ENCODE results near the gene RBBP8NL. TPM values are rescaled to one million over a fixed set of nuclear protein-coding genes. Genes with fewer than 3 reads are reported as not detected.

RBBP8NL gene
- total and polyA plus RNA-seq, 4 donors: not detected

DNA sequence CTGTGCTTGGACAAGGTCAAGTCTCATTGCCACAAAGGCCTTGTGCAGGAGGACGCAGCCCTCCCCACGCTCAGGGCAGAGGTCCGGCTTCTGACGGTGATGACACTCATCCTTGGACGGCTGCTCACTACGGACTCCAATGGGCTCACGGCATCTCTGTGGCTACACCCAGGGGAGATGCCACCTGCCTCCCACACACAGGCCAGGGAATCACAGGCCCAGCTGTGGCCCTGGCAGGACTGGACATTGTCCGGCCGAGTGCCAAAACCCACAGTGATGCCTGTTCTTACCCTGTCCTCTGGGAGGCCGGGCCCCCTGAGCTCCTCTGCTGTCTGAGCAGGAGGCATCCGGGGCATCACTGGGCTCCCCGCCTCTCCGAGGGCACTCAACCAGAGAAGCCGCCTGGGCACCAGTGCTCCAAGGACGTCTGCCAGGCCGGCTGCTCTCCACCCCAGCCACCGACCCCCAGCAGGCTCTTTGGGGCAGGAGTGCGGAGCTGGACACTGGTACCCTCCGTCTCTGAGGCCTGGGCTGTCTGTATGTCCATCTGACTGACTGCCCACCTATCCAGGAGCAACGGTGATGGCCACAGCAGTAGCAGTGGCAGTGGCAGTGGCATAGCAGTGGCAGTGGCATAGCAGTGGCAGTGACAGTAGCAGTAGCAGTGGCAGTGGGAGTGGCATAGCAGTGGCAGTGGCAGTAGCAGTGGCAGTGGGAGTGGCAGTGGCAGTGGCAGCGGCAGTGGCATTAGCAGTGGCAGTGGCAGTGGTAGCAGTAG lies 1.9 kb downstream of the RBBP8NL start:
- no peak overlapping the region for H3K4me3 ChIP-seq (ENCODE audit: low read depth, low read length)
- H3K4me1 ChIP-seq (ENCODE audit: control insufficient read depth, insufficient read depth, low read length): peaks cover 9% of the 10 kb centered on the region
- no peaks in the 10 kb centered on the region for H3K9me3 ChIP-seq (ENCODE audit: control insufficient read depth, insufficient read depth, low read length)
- H3K36me3 ChIP-seq (ENCODE audit: control insufficient read depth, insufficient read depth, low read length): no peaks in the 10 kb centered on the region
- no peak for DNase-seq (ENCODE audit: low read depth in 4 of 6, low spot score in 6 of 6)
- no peak overlapping the region for H3K27ac ChIP-seq (ENCODE audit: low read depth, low read length)
- H3K27me3 ChIP-seq (ENCODE audit: control insufficient read depth, insufficient read depth, low read length): no peaks in the 10 kb centered on the region
- 85% methylated on average over 21 of the region's 21 CpGs for WGBS (ENCODE audit: insufficient coverage)

GRCh38 chr20:62424249-62425107 lies 2.9 kb downstream of the RBBP8NL start:
- no peaks in the 10 kb centered on the region for H3K36me3 ChIP-seq (ENCODE audit: control insufficient read depth, insufficient read depth, low read length)
- H3K4me3 ChIP-seq (ENCODE audit: low read depth, low read length): no peak overlapping the region
- H3K4me1 ChIP-seq (ENCODE audit: control insufficient read depth, insufficient read depth, low read length): peaks cover 9% of the 10 kb centered on the region
- no peak for DNase-seq (ENCODE audit: low read depth in 4 of 6, low spot score in 6 of 6)
- WGBS (ENCODE audit: insufficient coverage): 57% methylated on average over 18 of the region's 23 CpGs
- no peaks in the 10 kb centered on the region for H3K27me3 ChIP-seq (ENCODE audit: control insufficient read depth, insufficient read depth, low read length)
- no peak overlapping the region for H3K27ac ChIP-seq (ENCODE audit: low read depth, low read length)
- H3K9me3 ChIP-seq (ENCODE audit: control insufficient read depth, insufficient read depth, low read length): no peaks in the 10 kb centered on the region

DNA sequence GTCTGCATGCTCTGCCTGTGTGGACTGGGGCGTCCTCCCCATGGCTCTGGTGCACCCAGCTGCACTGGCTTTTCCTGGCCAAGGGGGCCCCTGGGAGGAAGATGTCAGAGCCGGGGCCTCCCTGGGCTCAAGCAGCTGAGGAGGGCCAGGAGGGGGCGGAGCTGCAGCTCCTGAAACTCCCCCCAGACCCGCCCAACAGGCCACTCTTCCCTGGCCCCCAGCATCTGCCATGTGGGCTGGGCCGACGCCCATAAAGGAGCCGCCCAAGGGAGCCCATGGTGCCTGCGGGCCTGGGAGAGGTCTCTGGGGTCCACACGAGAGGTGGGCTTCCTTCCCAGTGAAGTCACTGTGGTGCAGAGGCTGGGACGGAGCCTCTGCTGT lies 4.0 kb downstream of the RBBP8NL start:
- no peak for DNase-seq (ENCODE audit: low read depth in 4 of 6, low spot score in 6 of 6)
- no peaks in the 10 kb centered on the region for H3K36me3 ChIP-seq (ENCODE audit: control insufficient read depth, insufficient read depth, low read length)
- WGBS (ENCODE audit: insufficient coverage): 48% methylated on average over 7 of the region's 10 CpGs

GRCh38 chr20:62422636-62423325 lies 4.6 kb downstream of the RBBP8NL start:
- Histone ChIP-seq H3K27ac (ENCODE audit: low read depth, low read length) (no peak overlapping the region), H3K4me1 (ENCODE audit: control insufficient read depth, insufficient read depth, low read length) (no peaks in the 10 kb centered on the region), H3K9me3 (ENCODE audit: control insufficient read depth, insufficient read depth, low read length) (no peaks in the 10 kb centered on the region), H3K4me3 (ENCODE audit: low read depth, low read length) (no peak overlapping the region), H3K36me3 (ENCODE audit: control insufficient read depth, insufficient read depth, low read length) (no peaks in the 10 kb centered on the region), H3K27me3 (ENCODE audit: control insufficient read depth, insufficient read depth, low read length) (no peaks in the 10 kb centered on the region)
- no peak for DNase-seq (ENCODE audit: low read depth in 4 of 6, low spot score in 6 of 6)
- WGBS (ENCODE audit: insufficient coverage): 89% methylated on average over 18 of the region's 20 CpGs

More for the DNA sequence above, 4.0 kb downstream of the RBBP8NL start:
- Histone ChIP-seq H3K4me3 (ENCODE audit: low read depth, low read length) (no peak overlapping the region), H3K27me3 (ENCODE audit: control insufficient read depth, insufficient read depth, low read length) (no peaks in the 10 kb centered on the region), H3K4me1 (ENCODE audit: control insufficient read depth, insufficient read depth, low read length) (peaks cover under 1% of the 10 kb centered on the region), H3K9me3 (ENCODE audit: control insufficient read depth, insufficient read depth, low read length) (no peaks in the 10 kb centered on the region), H3K27ac (ENCODE audit: low read depth, low read length) (no peak overlapping the region)

GRCh38 chr20:62421716-62421990 lies 5.7 kb downstream of the RBBP8NL start:
- no peaks in the 10 kb centered on the region for H3K36me3 ChIP-seq (ENCODE audit: control insufficient read depth, insufficient read depth, low read length)

DNA sequence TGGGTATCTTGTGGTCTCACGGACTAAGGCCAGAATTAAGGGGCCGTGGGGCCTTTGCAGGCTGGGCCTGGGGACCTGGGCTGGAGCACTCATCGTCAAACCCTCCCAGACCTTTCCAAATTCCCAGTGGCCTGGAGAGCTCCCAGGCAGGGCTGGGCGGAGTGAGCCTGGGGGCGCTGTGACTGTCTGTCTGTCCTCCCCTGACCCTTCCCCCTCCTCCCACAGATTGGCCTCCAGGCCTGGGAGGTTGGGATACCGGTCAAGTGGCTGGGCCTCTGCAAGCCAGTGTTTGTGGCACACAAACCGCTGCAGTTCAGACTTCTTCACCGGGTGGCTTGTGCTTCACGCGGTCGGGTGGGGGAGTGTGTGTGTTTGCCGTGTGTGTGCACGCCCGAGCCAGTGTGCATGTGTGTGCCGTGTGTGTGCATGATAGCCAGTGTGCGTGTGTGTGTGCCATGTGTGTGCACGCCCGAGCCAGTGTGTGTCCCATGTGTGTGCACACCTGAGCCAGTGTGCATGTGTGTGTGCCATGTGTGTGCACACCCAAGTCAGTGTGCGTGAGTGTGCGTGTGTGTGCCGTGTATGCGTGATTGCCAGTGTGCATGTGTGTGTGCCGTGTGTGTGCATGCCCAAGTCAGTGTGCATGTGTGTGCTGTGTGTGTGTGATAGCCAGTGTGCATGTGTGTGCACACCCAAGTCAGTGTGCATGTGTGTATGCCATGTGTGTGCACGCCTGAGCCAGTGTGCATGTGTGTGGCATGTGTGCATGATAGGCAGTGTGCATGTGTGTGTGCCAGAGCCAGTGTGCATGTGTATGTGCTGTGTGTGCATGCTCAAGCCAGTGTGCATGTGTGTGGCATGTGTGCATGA lies 6.3 kb downstream of the RBBP8NL start:
- no peak for DNase-seq (ENCODE audit: low read depth in 4 of 6, low spot score in 6 of 6)
- Histone ChIP-seq H3K4me3 (ENCODE audit: low read depth, low read length) (no peak overlapping the region), H3K27me3 (ENCODE audit: control insufficient read depth, insufficient read depth, low read length) (no peaks in the 10 kb centered on the region), H3K9me3 (ENCODE audit: control insufficient read depth, insufficient read depth, low read length) (no peaks in the 10 kb centered on the region), H3K36me3 (ENCODE audit: control insufficient read depth, insufficient read depth, low read length) (no peaks in the 10 kb centered on the region), H3K27ac (ENCODE audit: low read depth, low read length) (no peak overlapping the region), H3K4me1 (ENCODE audit: control insufficient read depth, insufficient read depth, low read length) (no peaks in the 10 kb centered on the region)
- 83% methylated on average over 24 of the region's 24 CpGs for WGBS (ENCODE audit: insufficient coverage)

More at GRCh38 chr20:62421716-62421990, 5.7 kb downstream of the RBBP8NL start:
- 87% methylated on average over 5 of the region's 6 CpGs for WGBS (ENCODE audit: insufficient coverage)
- Histone ChIP-seq H3K4me1 (ENCODE audit: control insufficient read depth, insufficient read depth, low read length) (no peaks in the 10 kb centered on the region), H3K4me3 (ENCODE audit: low read depth, low read length) (no peak overlapping the region), H3K27me3 (ENCODE audit: control insufficient read depth, insufficient read depth, low read length) (no peaks in the 10 kb centered on the region), H3K27ac (ENCODE audit: low read depth, low read length) (no peak overlapping the region), H3K9me3 (ENCODE audit: control insufficient read depth, insufficient read depth, low read length) (no peaks in the 10 kb centered on the region)
- DNase-seq (ENCODE audit: low read depth in 4 of 6, low spot score in 6 of 6): no peak

GRCh38 chr20:62419759-62420158 lies 7.6 kb downstream of the RBBP8NL start:
- WGBS (ENCODE audit: insufficient coverage): 81% methylated on average over 8 of the region's 9 CpGs
- H3K4me3 ChIP-seq (ENCODE audit: low read depth, low read length): no peak overlapping the region
- no peaks in the 10 kb centered on the region for H3K27me3 ChIP-seq (ENCODE audit: control insufficient read depth, insufficient read depth, low read length)

DNA sequence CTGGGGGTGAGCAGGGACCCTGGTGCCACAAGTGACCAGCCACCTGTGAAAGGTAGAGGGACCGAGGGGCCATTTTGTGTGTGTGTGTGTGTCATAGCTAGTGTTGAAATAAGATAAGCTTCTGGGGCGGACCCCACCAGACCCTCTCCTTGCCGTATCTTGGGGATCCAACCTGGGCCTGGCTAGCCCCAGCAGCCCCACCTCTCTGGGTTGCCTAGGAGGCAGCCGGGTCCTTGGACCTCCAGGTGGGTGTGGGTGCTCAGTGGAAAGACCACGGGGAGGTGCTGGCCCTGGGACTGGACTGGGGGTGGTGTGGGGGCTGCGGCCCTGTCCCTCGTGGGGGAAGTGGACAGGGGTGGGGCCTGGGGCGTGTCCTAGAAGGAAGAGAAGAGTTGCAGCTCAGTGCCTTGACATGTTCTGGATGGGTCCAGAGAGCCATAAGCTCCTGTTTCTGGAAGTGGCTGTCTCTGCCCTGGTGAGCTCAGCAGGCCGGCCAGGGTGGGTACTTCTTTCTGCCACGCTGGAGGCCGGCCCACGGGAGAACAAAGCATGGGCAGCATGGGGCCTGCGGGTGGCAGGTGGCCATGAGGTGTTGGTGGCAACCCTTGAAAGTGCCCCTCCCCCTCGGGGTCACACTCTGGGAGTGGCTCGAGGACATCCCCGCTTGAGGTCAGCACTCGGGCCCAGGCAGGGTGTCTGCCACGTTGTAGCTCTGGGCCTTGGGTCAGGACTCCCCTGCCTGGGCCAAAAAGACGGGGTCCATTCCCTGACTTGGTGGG lies 8.4 kb downstream of the RBBP8NL start:
- no peaks in the 10 kb centered on the region for H3K36me3 ChIP-seq (ENCODE audit: control insufficient read depth, insufficient read depth, low read length)
- H3K4me3 ChIP-seq (ENCODE audit: low read depth, low read length): no peak overlapping the region
- H3K27me3 ChIP-seq (ENCODE audit: control insufficient read depth, insufficient read depth, low read length): no peaks in the 10 kb centered on the region
- DNase-seq (ENCODE audit: low read depth in 4 of 6, low spot score in 6 of 6): no peak
- no peaks in the 10 kb centered on the region for H3K4me1 ChIP-seq (ENCODE audit: control insufficient read depth, insufficient read depth, low read length)
- 82% methylated on average over 19 of the region's 19 CpGs for WGBS (ENCODE audit: insufficient coverage)
- H3K9me3 ChIP-seq (ENCODE audit: control insufficient read depth, insufficient read depth, low read length): no peaks in the 10 kb centered on the region
- H3K27ac ChIP-seq (ENCODE audit: low read depth, low read length): no peak overlapping the region

More at GRCh38 chr20:62419759-62420158, 7.6 kb downstream of the RBBP8NL start:
- H3K27ac ChIP-seq (ENCODE audit: low read depth, low read length): no peak overlapping the region
- no peaks in the 10 kb centered on the region for H3K36me3 ChIP-seq (ENCODE audit: control insufficient read depth, insufficient read depth, low read length)
- no peaks in the 10 kb centered on the region for H3K9me3 ChIP-seq (ENCODE audit: control insufficient read depth, insufficient read depth, low read length)
- no peak for DNase-seq (ENCODE audit: low read depth in 4 of 6, low spot score in 6 of 6)
- no peaks in the 10 kb centered on the region for H3K4me1 ChIP-seq (ENCODE audit: control insufficient read depth, insufficient read depth, low read length)
